Stimulated activated CD4-positive, alpha-beta T cell treated with anti-CD3 and anti-CD28 coated beads, Interleukin-4, amount 100 ng/mL, for 48 hours (primary cell): Measurements from ENCODE around the gene SDS.

ENCODE experiments used
- DNase-seq, 2 donors: peaks; one replicate each; pipeline ENCODE4 v3.0.0-alpha.2; 2020; ENCODE audit warnings: low read depth in 2 of 2

The SDS gene, protein sequence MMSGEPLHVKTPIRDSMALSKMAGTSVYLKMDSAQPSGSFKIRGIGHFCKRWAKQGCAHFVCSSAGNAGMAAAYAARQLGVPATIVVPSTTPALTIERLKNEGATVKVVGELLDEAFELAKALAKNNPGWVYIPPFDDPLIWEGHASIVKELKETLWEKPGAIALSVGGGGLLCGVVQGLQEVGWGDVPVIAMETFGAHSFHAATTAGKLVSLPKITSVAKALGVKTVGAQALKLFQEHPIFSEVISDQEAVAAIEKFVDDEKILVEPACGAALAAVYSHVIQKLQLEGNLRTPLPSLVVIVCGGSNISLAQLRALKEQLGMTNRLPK

GRCh38 chr12:113403435-113404415 lies at the start of gene SDS:
SDS (minus strand) TSS chr12:113403887; CDS start chr12:113399708, 4,179 bp downstream.
- no peak for DNase-seq

- no peak for DNase-seq
Measured at GRCh38 chr12:113453330-113453729, 49.6 kb upstream of the SDS start.

DNA sequence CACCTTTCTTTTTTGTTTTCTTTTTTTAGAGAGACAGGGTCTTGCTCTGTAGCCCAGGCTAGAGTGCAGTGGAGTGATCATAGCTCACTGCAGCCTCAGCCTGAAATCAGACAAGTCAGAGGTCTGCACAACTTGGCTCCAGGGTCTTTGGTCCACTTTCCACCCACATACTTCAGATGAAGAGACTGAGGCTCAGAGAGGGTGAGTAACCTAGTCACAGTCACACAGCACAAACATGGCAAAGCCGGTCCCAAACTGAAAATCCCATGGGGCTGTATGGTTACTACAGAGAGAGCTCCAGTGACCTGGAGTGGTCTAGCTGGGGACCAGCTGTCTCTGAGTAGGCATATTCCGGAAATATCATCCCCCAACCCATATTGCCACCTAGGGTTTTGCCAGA lies 48.8 kb upstream of the SDS start:
- no peak for DNase-seq

DNA sequence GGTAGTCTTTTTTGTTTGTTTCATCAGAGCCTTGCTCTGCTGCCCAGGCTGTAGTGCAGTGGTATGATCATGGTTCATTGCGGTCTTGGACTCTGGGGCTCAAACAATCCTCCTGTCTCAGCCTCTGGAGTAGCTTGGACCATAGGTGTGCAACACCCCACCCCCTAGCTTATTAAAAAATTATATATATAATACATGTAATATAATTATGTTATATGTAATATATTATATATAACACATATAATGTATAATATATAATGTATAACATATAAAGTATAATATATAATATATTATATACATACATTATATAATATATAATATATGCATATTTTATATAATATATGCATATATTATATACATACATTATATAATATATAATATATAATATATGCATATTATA lies 46.2 kb upstream of the SDS start:
- DNase-seq, result no peak

- DNase-seq, result no peak
Measured at GRCh38 chr12:113449299-113449698, 45.6 kb upstream of the SDS start.

DNA sequence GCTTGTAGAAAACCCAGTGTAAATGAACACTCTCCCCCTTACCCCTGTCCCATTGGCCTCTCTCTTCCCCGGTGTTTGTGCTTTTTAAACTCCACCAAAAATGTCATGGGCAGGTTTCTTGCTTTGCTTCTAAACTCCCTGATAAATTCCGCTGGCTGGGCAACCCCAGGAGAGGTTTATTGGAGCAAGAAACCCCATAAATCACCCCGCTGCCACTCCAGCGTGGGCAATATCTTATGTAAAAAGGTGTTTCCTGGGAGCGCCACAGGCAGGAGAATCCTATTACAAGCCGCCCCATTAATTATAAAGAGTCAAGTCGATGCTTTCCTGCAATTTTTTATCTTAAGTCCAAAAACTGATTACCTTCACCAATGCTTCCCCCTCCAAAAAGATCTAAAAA lies 45.2 kb upstream of the SDS start:
- DNase-seq, result no peak

- no peak for DNase-seq
Measured at GRCh38 chr12:113445544-113446171, 42.0 kb upstream of the SDS start.

GRCh38 chr12:113443030-113443539 lies 39.4 kb upstream of the SDS start:
- no peak for DNase-seq

DNA sequence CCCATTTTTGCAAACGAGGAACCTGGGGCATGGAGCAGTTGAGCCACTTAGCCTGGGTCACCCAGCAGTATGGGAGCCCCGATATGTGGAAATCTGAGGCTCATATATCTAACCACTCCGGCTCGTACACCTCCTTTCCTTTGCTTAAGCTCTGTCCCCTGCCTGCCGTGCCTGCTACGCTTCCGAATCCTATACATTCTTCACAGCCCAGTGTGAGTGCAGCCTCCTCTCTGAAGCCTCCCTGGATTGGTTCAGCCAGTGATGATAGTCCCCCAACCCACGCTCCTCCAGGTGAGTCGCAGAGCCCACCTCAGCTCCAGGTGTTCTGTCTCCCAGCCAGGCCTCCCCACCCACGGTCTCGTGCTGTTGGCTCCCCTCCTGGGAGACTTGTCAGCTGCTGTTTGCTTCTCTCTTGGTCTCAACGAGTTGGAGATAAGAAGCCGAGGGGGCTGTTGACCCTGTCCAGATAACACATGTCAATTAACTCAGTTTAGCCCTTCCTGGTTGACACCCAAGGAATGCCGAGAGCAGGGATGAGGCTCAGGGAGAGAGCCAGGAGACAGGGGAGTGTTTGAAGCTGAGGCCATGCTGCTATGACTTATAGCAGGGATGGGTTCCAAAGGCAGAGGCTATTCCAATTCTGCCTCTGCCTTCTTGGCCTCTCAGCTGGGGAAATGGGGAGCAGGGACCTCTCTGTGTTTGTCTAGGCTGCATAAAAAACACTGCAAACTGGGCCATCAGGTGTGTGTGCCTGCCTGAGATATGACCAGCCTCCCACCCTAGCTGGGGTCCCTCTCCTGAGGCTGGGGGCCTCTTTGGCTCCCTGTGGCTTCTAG lies 37.5 kb upstream of the SDS start:
- no peak for DNase-seq

DNA sequence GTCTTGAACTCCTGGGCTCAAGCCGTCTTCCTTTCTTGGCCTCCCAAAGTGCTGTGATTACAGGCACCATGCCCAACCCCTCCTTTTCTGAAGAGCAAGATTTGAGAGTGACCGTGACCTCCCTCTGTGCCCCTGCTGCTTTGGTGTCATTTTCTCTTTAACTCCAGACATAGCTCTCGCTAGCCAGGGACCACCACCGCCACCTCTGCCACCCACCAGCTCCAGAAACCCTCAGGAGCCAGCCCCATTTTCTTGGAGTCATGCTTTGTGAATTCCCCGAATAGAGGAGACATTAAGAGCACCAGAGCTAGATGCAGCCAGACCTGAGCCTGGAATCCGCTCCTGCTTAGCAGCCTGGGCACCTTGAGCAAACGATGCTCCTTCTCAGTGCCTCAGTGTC lies 36.6 kb upstream of the SDS start:
- DNase-seq, result no peak

DNA sequence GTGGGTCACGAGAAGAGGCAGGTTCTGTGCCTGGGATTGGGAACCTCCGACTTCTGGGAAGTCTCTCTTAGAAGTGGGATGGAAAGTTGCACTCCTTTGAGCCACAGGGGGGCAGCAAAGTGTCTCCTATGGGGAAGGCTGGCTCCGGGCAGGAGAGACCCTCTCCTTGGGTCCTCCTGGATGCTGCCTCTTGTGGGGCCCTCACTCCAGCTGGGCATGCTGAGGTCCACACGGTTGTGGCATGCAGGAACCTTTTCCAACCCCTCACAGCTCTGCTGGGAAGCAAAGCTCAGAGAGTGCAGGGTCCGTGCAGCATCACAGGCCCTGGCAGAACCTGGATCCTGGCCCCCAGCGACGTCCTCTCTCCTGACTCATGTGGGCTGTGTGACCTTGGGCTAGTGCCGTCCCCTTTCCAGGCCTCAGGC lies 35.9 kb upstream of the SDS start:
- no peak for DNase-seq

- DNase-seq, result no peak
Measured at GRCh38 chr12:113439301-113439597, 35.6 kb upstream of the SDS start.

GRCh38 chr12:113438523-113439300 lies 35.0 kb upstream of the SDS start:
- no peak for DNase-seq

DNA sequence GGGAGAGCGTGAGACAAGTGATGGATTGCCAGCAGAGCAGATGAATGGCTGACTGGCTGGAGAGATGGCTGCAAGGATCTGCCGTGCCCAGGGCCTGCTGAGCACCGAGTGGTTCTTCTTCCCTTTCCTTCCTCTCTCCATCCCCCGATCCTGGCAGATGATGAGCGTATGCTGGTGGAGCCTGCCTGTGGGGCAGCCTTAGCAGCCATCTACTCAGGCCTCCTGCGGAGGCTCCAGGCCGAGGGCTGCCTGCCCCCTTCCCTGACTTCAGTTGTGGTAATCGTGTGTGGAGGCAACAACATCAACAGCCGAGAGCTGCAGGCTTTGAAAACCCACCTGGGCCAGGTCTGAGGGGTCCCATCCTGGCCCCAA lies 34.0 kb upstream of the SDS start:
- DNase-seq, result no peak

DNA sequence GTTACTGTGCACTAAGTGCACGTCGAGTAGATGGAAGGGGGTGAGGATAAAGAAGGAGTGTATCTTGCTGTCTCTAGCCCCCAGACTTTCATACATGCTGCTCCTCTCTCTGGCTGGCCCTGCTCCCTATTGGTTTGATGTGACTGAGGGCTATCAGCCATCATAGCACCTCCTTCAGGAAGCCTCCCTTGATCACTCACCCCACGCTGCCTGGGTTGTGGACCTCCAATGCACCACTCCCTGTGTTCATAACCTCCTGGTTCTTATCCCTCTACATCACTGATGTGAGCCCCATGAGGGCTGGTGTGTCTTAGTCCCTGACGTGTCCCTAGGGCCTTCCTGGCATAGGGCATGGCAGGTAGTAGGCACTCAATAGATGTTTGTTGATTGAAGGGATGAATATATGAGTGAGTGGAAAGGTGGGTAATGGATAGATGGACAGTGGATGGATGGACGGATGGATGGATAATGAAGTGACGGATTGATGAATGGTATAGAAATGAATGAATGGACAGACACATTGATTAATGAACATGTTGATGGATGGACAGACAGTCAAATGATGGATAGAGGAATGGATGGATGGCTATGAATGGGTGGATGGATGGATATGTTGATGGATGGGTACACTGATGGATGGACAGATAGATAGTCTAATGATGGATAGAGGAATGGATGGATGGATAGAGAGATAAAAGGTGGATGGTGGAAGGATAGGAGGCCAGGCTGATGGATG lies 33.5 kb upstream of the SDS start:
- no peak for DNase-seq

DNA sequence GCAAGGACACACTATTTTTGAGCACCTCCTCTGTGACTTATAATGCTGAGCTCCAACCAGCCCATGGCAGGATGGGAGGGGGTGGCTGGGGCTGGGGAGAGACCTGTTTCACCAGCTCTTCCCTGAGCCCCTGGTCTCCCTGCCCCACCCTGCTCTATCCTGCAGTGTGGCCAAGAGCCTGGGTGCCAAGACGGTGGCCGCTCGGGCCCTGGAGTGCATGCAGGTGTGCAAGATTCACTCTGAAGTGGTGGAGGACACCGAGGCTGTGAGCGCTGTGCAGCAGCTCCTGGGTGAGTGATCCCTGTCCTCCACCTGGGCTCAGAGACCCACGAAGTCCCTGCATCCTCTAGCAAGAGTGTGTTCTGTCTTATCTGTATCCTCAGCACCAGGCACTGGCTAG lies 32.9 kb upstream of the SDS start:
- DNase-seq, result no peak

DNA sequence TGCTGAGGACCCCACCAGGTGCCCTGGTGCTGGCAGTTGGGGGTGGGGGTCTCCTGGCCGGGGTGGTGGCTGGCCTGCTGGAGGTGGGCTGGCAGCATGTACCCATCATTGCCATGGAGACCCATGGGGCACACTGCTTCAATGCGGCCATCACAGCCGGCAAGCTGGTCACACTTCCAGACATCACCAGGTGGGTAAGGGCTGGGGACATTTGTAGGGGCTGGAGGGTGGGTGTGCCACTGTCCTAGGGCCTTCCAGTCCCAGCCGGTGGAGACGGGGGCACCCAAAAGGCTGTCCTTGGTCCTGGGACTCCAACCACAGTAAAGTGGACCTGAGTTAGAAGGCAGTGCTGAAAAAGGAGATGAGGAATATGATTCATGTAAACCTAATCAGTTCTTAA lies 31.7 kb upstream of the SDS start:
- DNase-seq, result no peak

DNA sequence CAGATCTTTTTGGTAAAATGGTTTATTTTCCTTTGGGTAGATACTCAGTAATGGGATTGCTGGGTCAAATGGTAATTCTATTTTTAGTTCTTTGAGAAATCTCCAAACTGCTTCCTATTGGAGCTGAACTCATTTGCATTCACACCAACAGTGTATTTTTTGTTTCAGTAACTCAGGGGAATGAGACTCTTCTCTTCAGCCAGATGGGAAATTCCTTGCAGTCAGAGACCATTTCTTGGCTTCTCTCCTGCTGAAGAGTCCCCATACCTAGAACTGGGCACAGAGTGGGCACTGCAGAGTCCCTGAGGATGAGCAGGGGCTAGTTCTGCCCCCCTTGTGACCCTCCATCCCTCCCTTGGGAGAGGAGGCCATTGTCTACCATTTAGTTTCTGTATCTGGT lies 29.3 kb upstream of the SDS start:
- no peak for DNase-seq

DNA sequence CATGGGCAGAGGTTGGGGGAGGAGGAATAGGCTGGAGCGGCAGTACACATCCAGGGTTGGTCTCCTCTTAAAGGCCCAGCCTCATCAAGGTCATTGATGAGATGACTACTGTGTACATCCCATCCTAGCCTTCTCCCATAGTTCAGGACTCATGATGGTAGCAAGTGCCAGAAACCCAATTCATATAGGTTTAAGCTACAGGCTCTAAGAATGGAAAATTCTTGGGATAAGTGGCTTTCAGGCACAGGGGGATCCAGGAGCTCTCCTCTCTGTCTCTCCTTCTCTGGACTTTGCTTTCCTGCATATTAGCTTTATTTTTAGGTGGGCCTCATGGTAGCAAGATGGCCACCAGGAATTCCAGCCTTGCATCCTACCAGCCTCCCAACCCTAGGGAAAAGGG lies 24.8 kb upstream of the SDS start:
- DNase-seq, result no peak

DNA sequence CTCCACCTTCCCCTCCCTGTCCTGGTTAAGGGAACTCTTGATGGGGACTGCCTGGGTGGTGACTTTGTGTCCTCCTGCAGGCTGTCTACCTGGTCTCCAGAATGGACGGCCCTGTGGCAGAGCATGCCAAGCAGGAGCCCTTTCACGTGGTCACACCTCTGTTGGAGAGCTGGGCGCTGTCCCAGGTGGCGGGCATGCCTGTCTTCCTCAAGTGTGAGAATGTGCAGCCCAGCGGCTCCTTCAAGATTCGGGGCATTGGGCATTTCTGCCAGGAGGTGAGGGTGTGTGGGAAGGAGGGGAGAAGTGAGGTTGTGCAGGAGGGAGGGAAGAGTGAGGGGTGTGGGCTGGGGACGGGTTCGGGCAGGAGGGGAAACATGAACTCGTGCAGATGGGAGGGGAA lies 24.2 kb upstream of the SDS start:
- no peak for DNase-seq
